NCI-H1694 treated with DMSO at 0.1 percent for 48 hours (cell line): Measurements from ENCODE around the gene HSD17B2.
"Not testable (repeated sequence)": the region's sequence is repeated elsewhere in the genome, so short reads cannot be mapped to it uniquely, and the experiment has no call there.

Source experiments
- DNase-seq: peaks from one replicate; lab custom pipeline; 2025; lab: John Stamatoyannopoulos, UW

HSD17B2 gene

GRCh38 chr16:82081264-82081663 lies 46.2 kb downstream of the HSD17B2 start:
- no peak for DNase-seq

GRCh38 chr16:82082097-82082496 lies 47.0 kb downstream of the HSD17B2 start:
- no peak for DNase-seq

GRCh38 chr16:82082543-82083244 lies 47.6 kb downstream of the HSD17B2 start:
- no peak for DNase-seq

GRCh38 chr16:82083710-82084353 lies 48.8 kb downstream of the HSD17B2 start:
- no peak for DNase-seq

- no peak for DNase-seq
Observed at GRCh38 chr16:82085011-82085779, 50.1 kb downstream of the HSD17B2 start.

GRCh38 chr16:82088483-82088882 lies 53.4 kb downstream of the HSD17B2 start:
- DNase-seq, result no peak

- no peak for DNase-seq
Observed at GRCh38 chr16:82091241-82091640, 56.2 kb downstream of the HSD17B2 start.

GRCh38 chr16:82092711-82093110 lies 57.7 kb downstream of the HSD17B2 start:
- no peak for DNase-seq

- DNase-seq, result no peak
Observed at GRCh38 chr16:82093666-82094300, 58.7 kb downstream of the HSD17B2 start.

- no peak for DNase-seq
Observed at GRCh38 chr16:82094942-82095540, 60.0 kb downstream of the HSD17B2 start.

- DNase-seq, result no peak
Observed at GRCh38 chr16:82096641-82097040, 61.6 kb downstream of the HSD17B2 start.

- no peak for DNase-seq
Observed at GRCh38 chr16:82105107-82105506, 70.1 kb downstream of the HSD17B2 start.

GRCh38 chr16:82108100-82108499 lies 73.0 kb downstream of the HSD17B2 start:
- DNase-seq, result no peak

GRCh38 chr16:82108774-82109173 lies 73.7 kb downstream of the HSD17B2 start:
- no peak for DNase-seq

- DNase-seq, result not testable (repeated sequence)
Observed at GRCh38 chr16:82109266-82109665, 74.2 kb downstream of the HSD17B2 start.

GRCh38 chr16:82111944-82112343 lies 76.9 kb downstream of the HSD17B2 start:
- no peak for DNase-seq

GRCh38 chr16:82113741-82114140 lies 78.7 kb downstream of the HSD17B2 start:
- DNase-seq, result no peak

GRCh38 chr16:82116535-82116934 lies 81.5 kb downstream of the HSD17B2 start:
- DNase-seq, result no peak

- no peak for DNase-seq
Observed at GRCh38 chr16:82118749-82119148, 83.7 kb downstream of the HSD17B2 start.

GRCh38 chr16:82119405-82119804 lies 84.4 kb downstream of the HSD17B2 start:
- DNase-seq, result no peak

- DNase-seq, result no peak
Observed at GRCh38 chr16:82124651-82125050, 89.6 kb downstream of the HSD17B2 start.

GRCh38 chr16:82129881-82130280 lies 94.8 kb downstream of the HSD17B2 start:
- no peak for DNase-seq
